Activated CD8-positive, alpha-beta T cell treated with anti-CD3 and anti-CD28 coated beads for 36 hours (primary cell): ENCODE measurements around the gene DUS1L. TPM values are rescaled to one million over a fixed set of nuclear protein-coding genes. Genes with fewer than 3 reads are reported as not detected.

Experiments
- ATAC-seq: fragments of 200-7000 bp; cut with Tn5 transposase; one replicate; pipeline ENCODE4 v1.10.0; 2021; ENCODE audit warnings: mild to moderate bottlenecking, moderate library complexity
- CTCF ChIA-PET: fragments of 350-600 bp; sonication (Branson Sonifier 250); formaldehyde crosslinking; loops from one replicate; lab custom pipeline; 2021; ENCODE audit warnings: antibody characterized with exemption; lab: Charles Lee
- POLR2A ChIA-PET: fragments of 350-600 bp; sonication (Branson Sonifier 250); formaldehyde crosslinking; loops from one replicate; lab custom pipeline; 2021; ENCODE audit warnings: antibody characterized with exemption; lab: Charles Lee
- DNase-seq: peaks from one replicate; pipeline ENCODE4 v3.0.0-alpha.2; 2020
- H3K27ac Mint-ChIP-seq: one replicate; pipeline ENCODE4 v1.8.0; 2021; ENCODE audit warnings: mild to moderate bottlenecking, mixed read lengths
- H3K27me3 Mint-ChIP-seq: one replicate; pipeline ENCODE4 v1.8.0; 2021; ENCODE audit warnings: mixed read lengths
- H3K36me3 Mint-ChIP-seq: one replicate; pipeline ENCODE4 v1.8.0; 2021; ENCODE audit warnings: low read depth, mixed read lengths
- H3K4me1 Mint-ChIP-seq: one replicate; pipeline ENCODE4 v1.8.0; 2021; ENCODE audit warnings: low read depth, mixed read lengths
- H3K4me3 Mint-ChIP-seq: one replicate; pipeline ENCODE4 v1.8.0; 2021; ENCODE audit warnings: mild to moderate bottlenecking, moderate library complexity, mixed read lengths
- H3K9me3 Mint-ChIP-seq: one replicate; pipeline ENCODE4 v1.8.0; 2021; ENCODE audit warnings: mixed read lengths
- CTCF ChIP-seq: fragments of 200-600 bp; IDR thresholded peaks from one replicate; pipeline ENCODE4 v1.8.0; 2022; ENCODE audit warnings: antibody characterized with exemption, mild to moderate bottlenecking
- intact Hi-C: fragments of 100-400 bp; cut with micrococcal nuclease; formaldehyde crosslinking; loops from one replicate; pipeline ENCODE4 v1.10.0; 2022
- total RNA-seq, 2 experiments: library from RNA; stranded (reverse); gene quantifications; one replicate each; pipeline ENCODE4 v1.2.3, GENCODE V29; 2021

Gene DUS1L
- total RNA-seq, 2 experiments from 2014 or later: 139 to 140 TPM

- peaks cover 6% of the 10 kb centered on the region for H3K36me3 Mint-ChIP-seq
- ATAC-seq: peak; percentile 49
- peak within 1 kb of the TSS; percentile 73 for H3K4me3 Mint-ChIP-seq
- TF ChIP-seq CTCF: no peak
- no peaks in the 10 kb centered on the region for H3K9me3 Mint-ChIP-seq
- POLR2A ChIA-PET: interaction anchor here (1.3 kb wide), 1 partner anchor 114 kb away, joined by 3 read pairs; no protein-coding TSS in a partner anchor
- CTCF ChIA-PET: interaction anchor here (1.3 to 3.8 kb wide), 7 partner anchors 11 to 123 kb away, joined by 4 to 28 read pairs (median 18); partner anchors contain the start of gene DUS1L
- DNase-seq: no peak
- intact Hi-C loops: no loop called here
- no peaks in the 10 kb centered on the region for H3K27me3 Mint-ChIP-seq
- H3K27ac Mint-ChIP-seq: no peak within 1 kb of the TSS
- peaks cover 11% of the 10 kb centered on the region for H3K4me1 Mint-ChIP-seq
Measured at GRCh38 chr17:82031303-82031884, 34.2 kb downstream of the DUS1L start, which contains the start of gene RAC3. Gene RAC3, plus strand, starts transcription at chr17:82031678. Its CDS starts 84 bp downstream, at chr17:82031762.

- TF ChIP-seq CTCF: peak; percentile 100
- H3K9me3 Mint-ChIP-seq: no peaks in the 10 kb centered on the region
- H3K27me3 Mint-ChIP-seq: no peaks in the 10 kb centered on the region
- H3K4me1 Mint-ChIP-seq: peaks cover 7% of the 10 kb centered on the region
- POLR2A ChIA-PET: interaction anchor here (0.9 to 1.7 kb wide), 7 partner anchors 9 to 160 kb away, joined by 3 to 8 read pairs (median 5); partner anchors contain the start of genes ARHGDIA, CENPX and DUS1L
- CTCF ChIA-PET: interaction anchor here (0.6 to 3.8 kb wide), 39 partner anchors 8 to 462 kb away, joined by 3 to 28 read pairs (median 4); partner anchors contain the start of genes ASPSCR1, CD7, DUS1L and FASN
- peaks cover 5% of the 10 kb centered on the region for H3K36me3 Mint-ChIP-seq
- intact Hi-C loops: no loop called here
- peak overlapping the region; percentile 73 for H3K4me3 Mint-ChIP-seq
- peak; percentile 87 for ATAC-seq
- H3K27ac Mint-ChIP-seq: no peak overlapping the region
- peak; percentile 85 for DNase-seq
Measured at GRCh38 chr17:82030470-82031302, 34.9 kb downstream of the DUS1L start.

- POLR2A ChIA-PET: interaction anchor here (0.8 to 1.7 kb wide), 9 partner anchors 8 to 160 kb away, joined by 3 to 8 read pairs (median 4); partner anchors contain the start of genes ARHGDIA, CENPX and DUS1L
- no peaks in the 10 kb centered on the region for H3K36me3 Mint-ChIP-seq
- no peaks in the 10 kb centered on the region for H3K27me3 Mint-ChIP-seq
- H3K4me3 Mint-ChIP-seq: no peak overlapping the region
- CTCF ChIA-PET: interaction anchor here (0.7 to 3.8 kb wide), 39 partner anchors 10 to 463 kb away, joined by 3 to 28 read pairs (median 4); partner anchors contain the start of genes ASPSCR1, CD7, DUS1L and FASN
- ATAC-seq (no peak), DNase-seq (no peak)
- TF ChIP-seq CTCF: no peak
- no peaks in the 10 kb centered on the region for H3K9me3 Mint-ChIP-seq
- peaks cover 7% of the 10 kb centered on the region for H3K4me1 Mint-ChIP-seq
- intact Hi-C loops: loop anchor here (10.0 kb wide), 1 partner anchor 125 kb away; no protein-coding TSS in a partner anchor
- H3K27ac Mint-ChIP-seq: no peak overlapping the region
Measured at GRCh38 chr17:82029990-82030469, 35.6 kb downstream of the DUS1L start.

DNA sequence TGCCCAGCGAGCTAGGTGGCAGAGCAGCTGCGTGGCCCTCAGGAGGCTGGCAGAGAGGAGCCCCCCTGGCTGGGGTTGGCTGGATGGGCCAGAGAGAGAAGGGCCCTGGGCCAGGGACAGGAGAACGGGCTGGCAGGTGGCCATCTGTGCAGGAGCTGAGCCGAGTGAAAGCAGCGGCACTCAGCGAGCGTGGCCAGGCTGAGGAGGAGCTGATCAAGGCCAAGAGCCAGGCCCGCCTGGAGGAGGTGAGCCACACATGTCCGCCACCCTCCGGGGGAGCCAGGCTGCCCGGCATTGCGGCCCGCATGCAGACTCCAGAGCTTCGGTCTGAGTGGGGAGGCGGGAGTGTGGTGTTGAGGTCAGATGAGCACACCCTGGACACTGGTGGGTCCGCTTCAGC lies 36.2 kb downstream of the DUS1L start:
- DNase-seq (no peak), ATAC-seq (no peak)
- POLR2A ChIA-PET: interaction anchor here (0.8 to 1.7 kb wide), 4 partner anchors 21 to 159 kb away, joined by 3 to 8 read pairs (median 4); partner anchors contain the start of gene ARHGDIA
- no peak overlapping the region for H3K27ac Mint-ChIP-seq
- no peak for TF ChIP-seq CTCF
- no peaks in the 10 kb centered on the region for H3K9me3 Mint-ChIP-seq
- H3K36me3 Mint-ChIP-seq: no peaks in the 10 kb centered on the region
- peaks cover 7% of the 10 kb centered on the region for H3K4me1 Mint-ChIP-seq
- CTCF ChIA-PET: interaction anchor here (0.8 to 3.8 kb wide), 17 partner anchors 9 to 292 kb away, joined by 3 to 28 read pairs (median 7); partner anchors contain the start of genes ASPSCR1, DUS1L and FASN
- no peak overlapping the region for H3K4me3 Mint-ChIP-seq
- no peaks in the 10 kb centered on the region for H3K27me3 Mint-ChIP-seq
- intact Hi-C loops: loop anchor here (10.0 kb wide), 1 partner anchor 125 kb away; no protein-coding TSS in a partner anchor
